GM12878 (cell line): Measurements from ENCODE around the gene IL36G. TPM values are rescaled to one million over a fixed set of nuclear protein-coding genes. Genes with fewer than 3 reads are reported as not detected.

Experiments
- ATAC-seq: fragments of 200-7000 bp; cut with Tn5 transposase; 3 replicates; pipeline ENCODE4 v1.9.1; 2020; ENCODE audit warnings: mild to moderate bottlenecking, moderate library complexity
- BruUV-seq: library from RNA; stranded (reverse); fragments of 400-500 nt; replicated peaks from 2 replicates; lab custom pipeline; 2021; lab: Mats Ljungman, UMichigan
- CTCF ChIA-PET: fragments of 300-600 bp; sonication (Branson Sonifier 250); formaldehyde crosslinking; extraction: SDS; loops from one replicate; lab custom pipeline; 2021; ENCODE audit warnings: inconsistent platforms; lab: Yijun Ruan, JAX
- POLR2A ChIA-PET: fragments of 350-600 bp; formaldehyde crosslinking; extraction: SDS; loops from one replicate; lab custom pipeline; 2021; ENCODE audit warnings: inconsistent platforms; lab: Charles Lee
- RAD21 ChIA-PET: fragments of 300-600 bp; sonication (Branson Sonifier 250); formaldehyde crosslinking; loops from one replicate; lab custom pipeline; 2023; ENCODE audit warnings: antibody characterized with exemption; ENCODE audit not compliant: unreplicated experiment; lab: Charles Lee
- SMC1A ChIA-PET: fragments of 300-600 bp; sonication (Branson Sonifier 250); formaldehyde crosslinking; loops from one replicate; lab custom pipeline; 2023; ENCODE audit not compliant: unreplicated experiment, uncharacterized antibody; lab: Charles Lee
- DNase-seq: peaks from one replicate; pipeline ENCODE4 v3.0.0-alpha.2; 2011; ENCODE audit warnings: low read depth, low spot score
- FAIRE-seq: peaks from 3 replicates; lab custom pipeline; 2011; peaks lifted over from hg19 to GRCh38; lab: Jason Lieb, UNC
- H2AFZ ChIP-seq: 2 replicates; pipeline ENCODE4 v1.6.0; 2011; ENCODE audit warnings: low read depth, low read length, control low read depth; ENCODE audit not compliant: control insufficient read depth
- H3K27ac ChIP-seq: 2 replicates; pipeline ENCODE4 v1.5.1; 2011; ENCODE audit warnings: control low read depth; ENCODE audit not compliant: control insufficient read depth, insufficient read depth
- H3K27me3 ChIP-seq, 2 experiments: replicated peaks in 1 of 2; 2 replicates each; pipeline versions ENCODE4 v1.6.0 to v1.6.1; 2011; ENCODE audit warnings: low read length in 1 of 2; ENCODE audit not compliant: control insufficient read depth in 2 of 2, insufficient read depth in 2 of 2
- H3K36me3 ChIP-seq, 2 experiments: 2 replicates each; pipeline ENCODE4 v1.5.1; 2011; ENCODE audit warnings: low read length in 1 of 2; ENCODE audit not compliant: control insufficient read depth in 2 of 2, insufficient read depth in 2 of 2
- H3K4me1 ChIP-seq: 2 replicates; pipeline ENCODE4 v1.6.1; 2011; ENCODE audit warnings: mild to moderate bottlenecking, low read length, moderate library complexity, mixed read lengths; ENCODE audit not compliant: control insufficient read depth, insufficient read depth
- H3K4me2 ChIP-seq: 2 replicates; pipeline ENCODE4 v1.6.0; 2011; ENCODE audit warnings: control low read depth; ENCODE audit not compliant: control insufficient read depth, insufficient read depth
- H3K4me3 ChIP-seq: fragments of 200-600 bp; sonication (generic); 2 replicates; pipeline ENCODE4 v1.5.1; 2016
- H3K79me2 ChIP-seq: 2 replicates; pipeline ENCODE4 v1.6.0; 2011; ENCODE audit warnings: low read length; ENCODE audit not compliant: control insufficient read depth, insufficient read depth
- H3K9ac ChIP-seq: 2 replicates; pipeline ENCODE4 v1.8.0; 2011; ENCODE audit warnings: low read length, control low read depth, mixed read lengths; ENCODE audit not compliant: control insufficient read depth, insufficient read depth
- H3K9me3 ChIP-seq: replicated peaks from 3 replicates; pipeline ENCODE4 v1.5.1; 2011; ENCODE audit warnings: mild to moderate bottlenecking, low read length; ENCODE audit not compliant: control insufficient read depth, insufficient read depth
- H4K20me1 ChIP-seq: 2 replicates; pipeline ENCODE4 v1.6.0; 2011; ENCODE audit not compliant: control insufficient read depth, insufficient read depth
- ATF7 ChIP-seq: fragments of 450-650 bp; IDR thresholded peaks from 2 replicates; pipeline ENCODE4 v1.6.1; 2016; ENCODE audit warnings: low read depth, mild to moderate bottlenecking
- LARP7 ChIP-seq: fragments of 450-650 bp; IDR thresholded peaks from 2 replicates; pipeline ENCODE4 v1.6.1; 2017; ENCODE audit warnings: mild to moderate bottlenecking
- NFYB ChIP-seq: IDR thresholded peaks from 2 replicates; pipeline ENCODE4 v1.6.1; 2011; ENCODE audit warnings: low read depth, mild to moderate bottlenecking, low read length, improper control_type of control experiment, moderate library complexity; ENCODE audit not compliant: insufficient read depth
- NR2C2 ChIP-seq: IDR thresholded peaks from 2 replicates; pipeline ENCODE4 v1.6.1; 2011; ENCODE audit warnings: borderline replicate concordance, low read depth; ENCODE audit not compliant: control insufficient read depth, insufficient read length
- NRF1 ChIP-seq: conservative IDR thresholded peaks from 2 replicates; pipeline ENCODE4 v1.6.1; 2011; ENCODE audit warnings: mild to moderate bottlenecking, low read depth, low read length, improper control_type of control experiment
- PAX8 ChIP-seq: fragments of 450-650 bp; IDR thresholded peaks from 2 replicates; pipeline ENCODE4 v1.6.1; 2017; ENCODE audit warnings: mild to moderate bottlenecking, moderate library complexity
- PBX3 ChIP-seq: IDR thresholded peaks from 2 replicates; pipeline ENCODE4 v1.6.1; 2011; ENCODE audit warnings: mild to moderate bottlenecking, low read depth, low read length, moderate library complexity; ENCODE audit not compliant: insufficient replicate concordance
- SIX5 ChIP-seq: IDR thresholded peaks from 2 replicates; pipeline ENCODE4 v1.6.1; 2011; ENCODE audit warnings: mild to moderate bottlenecking, low read depth, low read length, moderate library complexity; ENCODE audit not compliant: severe bottlenecking
- YBX1 ChIP-seq: fragments of 450-650 bp; IDR thresholded peaks from 2 replicates; pipeline ENCODE4 v1.6.1; 2016; ENCODE audit warnings: antibody characterized with exemption
- ZNF217 ChIP-seq: fragments of 450-650 bp; IDR thresholded peaks from 2 replicates; pipeline ENCODE4 v1.6.1; 2017; ENCODE audit warnings: antibody characterized with exemption, mild to moderate bottlenecking
- WGBS: methylation state at CpG from one replicate; pipeline ENCODE4 v1.1.6; 2016; ENCODE audit warnings: low lambda C conversion rate; ENCODE audit not compliant: insufficient replicate concordance, insufficient coverage; ENCODE audit errors: missing lambda C conversion rate; 5-methylcytosine and 5-hydroxymethylcytosine counted together
- in situ Hi-C: fragments of 300-500 bp; cut with MboI; formaldehyde crosslinking; loops from 9 replicates; pipeline ENCODE4 v1.14.3; 2018; ENCODE audit warnings: mixed read lengths
- intact Hi-C: fragments of 100-400 bp; cut with micrococcal nuclease; formaldehyde crosslinking; loops from one replicate; pipeline ENCODE4 v1.14.2; 2022; ENCODE audit not compliant: unreplicated experiment
- polyA plus RNA-seq, 11 experiments: library from polyadenylated mRNA; depleted of rRNA in 4 of 11; unstranded in 6 of 11; stranded (reverse) in 5 of 11; fragments of >200 nt; fragmentation: Nextera tagmentation in 4 of 11; fragmentation: Illumina TruSeq in 1 of 11; extraction: Ambion mirVana in 4 of 11; extraction: Trizol in 1 of 11; gene quantifications; 1 replicate in 1 of 11; 2 replicates in 10 of 11; pipeline versions ENCODE4 v1.2.1 to v1.2.3, GENCODE V29; 2011 to 2016; ENCODE audit warnings: inconsistent platforms in 2 of 11, missing spikeins in 2 of 11, low read depth in 1 of 11
- total RNA-seq, 4 experiments: library from RNA; depleted of rRNA in 3 of 4; stranded (reverse); fragments of >200 nt in 3 of 4; fragmentation: Illumina TruSeq in 1 of 4; extraction: Trizol in 1 of 4; gene quantifications; 2 replicates each; pipeline versions ENCODE4 v1.2.1 to v1.2.3, GENCODE V29; 2013 to 2021

IL36G gene
- total and polyA plus RNA-seq, 10 of the 15 experiments (the other 5 are each of a cell fraction or from before 2014, with no cell fraction given), result 0.10 TPM; not detected in 9

GRCh38 chr2:112967023-112967422 lies 10.8 kb upstream of the IL36G start:
- WGBS, result 38% methylated on average over 2 of the region's 2 CpGs
- FAIRE-seq (no peak), ATAC-seq (no peak), DNase-seq (no peak)
- Histone ChIP-seq H2AFZ (no peak overlapping the region), H3K4me1 (no peaks in the 10 kb centered on the region), H4K20me1 (no peaks in the 10 kb centered on the region), H3K9ac (no peak overlapping the region), H3K9me3 (no peaks in the 10 kb centered on the region), H3K27ac (no peak overlapping the region), H3K4me3 (no peak overlapping the region), H3K36me3 (no peaks in the 10 kb centered on the region), H3K79me2 (no peaks in the 10 kb centered on the region), H3K4me2 (no peak overlapping the region), H3K27me3 (no peaks in the 10 kb centered on the region; a peak in 3 of 4 replicates)
- ChIA-PET RAD21 (no interaction called here), POLR2A (interaction anchor here (0.5 kb wide), 1 partner anchor 397 kb away, joined by 3 read pairs; no protein-coding TSS in a partner anchor), SMC1A (interaction anchor here (0.5 to 1.5 kb wide), 2 partner anchors 109 to 239 kb away, joined by 3 read pairs; no protein-coding TSS in a partner anchor), CTCF (interaction anchor here (1.4 kb wide), 2 partner anchors 8 to 25 kb away, joined by 5 to 6 read pairs; no protein-coding TSS in a partner anchor)
- in situ Hi-C loops, result no loop called here
- no peak for TF ChIP-seq YBX1
- no peak for TF ChIP-seq SIX5
- no peak for TF ChIP-seq NR2C2
- no peak for TF ChIP-seq NFYB
- TF ChIP-seq ZNF217, result no peak
- no peak for TF ChIP-seq PBX3
- no peak for TF ChIP-seq ATF7
- no peak for TF ChIP-seq PAX8
- TF ChIP-seq LARP7, result no peak
- no peak for TF ChIP-seq NRF1
- no TSS peak for BruUV-seq
- intact Hi-C loops, result no loop called here
